IMR-90 (cell line): ENCODE data around the gene INKA1. TPM values are rescaled to one million over a fixed set of nuclear protein-coding genes. Genes with fewer than 3 reads are reported as not detected.

Experiments
- ATAC-seq: fragments of 200-7000 bp; cut with Tn5 transposase; 2 replicates; pipeline ENCODE4 v1.9.1; 2020; ENCODE audit warnings: low read depth, mild to moderate bottlenecking, moderate library complexity
- BruUV-seq: library from RNA; stranded (reverse); fragments of 400-500 nt; replicated peaks from 2 replicates; lab custom pipeline; 2021; lab: Mats Ljungman, UMichigan
- CTCF ChIA-PET: fragments of 300-600 bp; formaldehyde crosslinking; extraction: SDS; loops from one replicate; lab custom pipeline; 2021; ENCODE audit warnings: antibody characterized with exemption; lab: Yijun Ruan, JAX
- POLR2A ChIA-PET: fragments of 300-600 bp; sonication (Branson Sonifier 250); formaldehyde crosslinking; loops from one replicate; lab custom pipeline; 2022; ENCODE audit warnings: antibody characterized with exemption; ENCODE audit not compliant: unreplicated experiment; lab: Charles Lee
- DNase-seq: peaks from one replicate; pipeline ENCODE4 v3.0.0; 2013
- H2AFZ ChIP-seq: replicated peaks from 2 replicates; pipeline ENCODE3; 2013; ENCODE audit warnings: low read length, mild to moderate bottlenecking; ENCODE audit not compliant: poor library complexity
- H2AK5ac ChIP-seq: 2 replicates; pipeline ENCODE4 v1.6.1; 2013; ENCODE audit warnings: low read depth, low read length, inconsistent platforms
- H2AK9ac ChIP-seq: replicated peaks from 2 replicates; pipeline ENCODE3; 2013; ENCODE audit warnings: mild to moderate bottlenecking, low read depth, low read length, moderate library complexity; ENCODE audit not compliant: poor library complexity
- H2BK120ac ChIP-seq: 2 replicates; pipeline ENCODE4 v1.6.1; 2013; ENCODE audit warnings: low read depth, low read length, inconsistent platforms
- H2BK15ac ChIP-seq: 3 replicates; pipeline ENCODE4 v1.6.1; 2013; ENCODE audit warnings: low read depth, low read length, inconsistent platforms
- H2BK20ac ChIP-seq: 2 replicates; pipeline ENCODE4 v1.6.1; 2013; ENCODE audit warnings: low read depth, mild to moderate bottlenecking, inconsistent platforms, low read length, moderate library complexity
- H2BK5ac ChIP-seq: 2 replicates; pipeline ENCODE4 v1.6.1; 2013; ENCODE audit warnings: mild to moderate bottlenecking, low read depth, low read length, inconsistent platforms; ENCODE audit not compliant: poor library complexity, severe bottlenecking
- H3K14ac ChIP-seq: replicated peaks from 2 replicates; pipeline ENCODE4 v1.6.1; 2013; ENCODE audit warnings: low read depth, low read length, inconsistent platforms
- H3K18ac ChIP-seq: 2 replicates; pipeline ENCODE4 v1.6.1; 2013; ENCODE audit warnings: low read depth, low read length, control low read depth
- H3K23ac ChIP-seq: 2 replicates; pipeline ENCODE4 v1.6.1; 2013; ENCODE audit warnings: low read depth, low read length, inconsistent platforms
- H3K27ac ChIP-seq: 2 replicates; pipeline ENCODE4 v1.5.1; 2013; ENCODE audit warnings: mild to moderate bottlenecking, control low read depth, low read length; ENCODE audit not compliant: insufficient read depth
- H3K27me3 ChIP-seq: 2 replicates; pipeline ENCODE4 v1.6.1; 2013; ENCODE audit warnings: low read length; ENCODE audit not compliant: control insufficient read depth, insufficient read depth
- H3K36me3 ChIP-seq: 2 replicates; pipeline ENCODE4 v1.6.1; 2013; ENCODE audit warnings: low read length, mixed read lengths; ENCODE audit not compliant: control insufficient read depth, insufficient read depth
- H3K4ac ChIP-seq: 2 replicates; pipeline ENCODE4 v1.6.1; 2013; ENCODE audit warnings: low read depth, low read length, inconsistent platforms
- H3K4me1 ChIP-seq: 2 replicates; pipeline ENCODE4 v1.6.1; 2013; ENCODE audit warnings: low read length, mixed read lengths; ENCODE audit not compliant: control insufficient read depth, insufficient read depth
- H3K4me2 ChIP-seq: 2 replicates; pipeline ENCODE4 v1.6.1; 2013; ENCODE audit warnings: low read depth, mild to moderate bottlenecking, control low read depth, low read length, moderate library complexity
- H3K4me3 ChIP-seq: 2 replicates; pipeline ENCODE4 v1.5.1; 2013; ENCODE audit warnings: low read depth, mild to moderate bottlenecking, control low read depth, low read length, moderate library complexity; ENCODE audit not compliant: insufficient read depth
- H3K56ac ChIP-seq: 2 replicates; pipeline ENCODE4 v1.6.1; 2013; ENCODE audit warnings: low read length, inconsistent platforms; ENCODE audit not compliant: insufficient read depth; ENCODE audit errors: extremely low read depth
- H3K79me1 ChIP-seq, 2 experiments: 2 replicates each; pipeline ENCODE4 v1.6.1; 2013; ENCODE audit warnings: low read length in 2 of 2, inconsistent platforms in 1 of 2, low read depth in 1 of 2
- H3K9ac ChIP-seq: 2 replicates; pipeline ENCODE4 v1.6.1; 2013; ENCODE audit warnings: low read depth, low read length, control low read depth
- H3K9me1 ChIP-seq: 2 replicates; pipeline ENCODE4 v1.6.1; 2013; ENCODE audit warnings: low read length, inconsistent platforms; ENCODE audit not compliant: insufficient read depth
- H3K9me3 ChIP-seq: 2 replicates; pipeline ENCODE4 v1.6.1; 2013; ENCODE audit warnings: low read length; ENCODE audit not compliant: control insufficient read depth, insufficient read depth
- H4K20me1 ChIP-seq: 2 replicates; pipeline ENCODE4 v1.6.1; 2013; ENCODE audit warnings: low read length, inconsistent platforms; ENCODE audit not compliant: insufficient read depth
- H4K5ac ChIP-seq: 2 replicates; pipeline ENCODE4 v1.6.1; 2013; ENCODE audit warnings: mild to moderate bottlenecking, low read depth, low read length, control low read depth
- H4K8ac ChIP-seq, 2 experiments: 2 replicates each; pipeline ENCODE4 v1.6.1; 2013; ENCODE audit warnings: low read depth in 2 of 2, low read length in 2 of 2, control low read depth in 1 of 2, inconsistent platforms in 1 of 2
- H4K91ac ChIP-seq: 2 replicates; pipeline ENCODE4 v1.6.1; 2013; ENCODE audit warnings: low read depth, low read length, inconsistent platforms; ENCODE audit not compliant: insufficient read depth
- CEBPB ChIP-seq: IDR thresholded peaks from 2 replicates; pipeline ENCODE4 v1.6.1; 2012; ENCODE audit warnings: low read depth, low read length, improper control_type of control experiment
- CTCF ChIP-seq: conservative IDR thresholded peaks from 2 replicates; pipeline ENCODE4 v1.5.1; 2012; ENCODE audit warnings: mild to moderate bottlenecking, low read depth, low read length, improper control_type of control experiment
- ELK1 ChIP-seq: fragments of 150-350 bp; IDR thresholded peaks from 2 replicates; pipeline ENCODE4 v1.6.1; 2016; ENCODE audit warnings: low read depth, mild to moderate bottlenecking, low read length, moderate library complexity, borderline replicate concordance
- FOS ChIP-seq: fragments of 150-350 bp; IDR thresholded peaks from 2 replicates; pipeline ENCODE4 v1.6.1; 2016; ENCODE audit warnings: low read depth, low read length
- MAFK ChIP-seq: IDR thresholded peaks from 2 replicates; pipeline ENCODE4 v1.6.1; 2012; ENCODE audit warnings: low read depth, low read length, improper control_type of control experiment
- MXI1 ChIP-seq: IDR thresholded peaks from 2 replicates; pipeline ENCODE4 v1.6.1; 2012; ENCODE audit warnings: low read depth, mild to moderate bottlenecking, low read length, moderate library complexity, borderline replicate concordance
- NFE2L2 ChIP-seq: fragments of 150-350 bp; IDR thresholded peaks from 2 replicates; pipeline ENCODE4 v1.6.1; 2016; ENCODE audit warnings: low read depth, mild to moderate bottlenecking, low read length
- SMC3 ChIP-seq: fragments of 150-350 bp; IDR thresholded peaks from 2 replicates; pipeline ENCODE4 v1.6.1; 2016; ENCODE audit warnings: low read depth, mild to moderate bottlenecking, antibody characterized with exemption, low read length, moderate library complexity
- WGBS, 2 experiments: methylation state at CpG; one replicate each; pipeline versions ENCODE4 v1.1.5 to v1.1.7; 2013; ENCODE audit warnings: missing lambda C conversion rate in 2 of 2; ENCODE audit not compliant: insufficient read length in 1 of 2; ENCODE audit errors: extremely low coverage in 2 of 2; 5-methylcytosine and 5-hydroxymethylcytosine counted together
- dilution Hi-C: fragments of 300-500 bp; cut with HindIII; formaldehyde crosslinking; loops from one replicate; pipeline ENCODE4 v1.14.3; 2018; ENCODE audit warnings: low sequenced_read_pairs; ENCODE audit not compliant: unreplicated experiment
- in situ Hi-C: fragments of 300-500 bp; cut with MboI; formaldehyde crosslinking; loops from 3 replicates; pipeline ENCODE4 v1.14.3; 2019; ENCODE audit warnings: low sequenced_read_pairs, inconsistent platforms, mixed read lengths
- intact Hi-C: fragments of 100-400 bp; cut with micrococcal nuclease; formaldehyde crosslinking; loops from 2 replicates; pipeline ENCODE4 v1.10.0; 2022
- polyA plus RNA-seq, 3 experiments: library from polyadenylated mRNA; depleted of rRNA; stranded (reverse); fragments of >200 nt; gene quantifications; 2 replicates each; pipeline ENCODE4 v1.2.3, GENCODE V29; 2012; ENCODE audit warnings: low replicate concordance in 1 of 3
- total RNA-seq: library from RNA; depleted of rRNA; stranded (reverse); fragments of >200 nt; gene quantifications from 2 replicates; pipeline ENCODE4 v1.2.3, GENCODE V29; 2012

INKA1 gene
- total and polyA plus RNA-seq, 2 of the 4 experiments (the other 2 are of a cell fraction) = 2.3 to 4.5 TPM

GRCh38 chr3:49799761-49800160, 3.3 kb upstream of the INKA1 start, which contains the start of gene CDHR4:
CDHR4 (minus strand) TSS chr3:49799873; CDS start chr3:49799812, 61 bp downstream.
- Histone ChIP-seq H2BK120ac (no peak within 1 kb of the TSS), H2BK15ac (no peak within 1 kb of the TSS), H2AK5ac (0 out of 2 replicates have a peak within 1 kb of the TSS, but pooled peaks have one; percentile 18), H3K4me3 (no peak within 1 kb of the TSS), H3K56ac (no peak within 1 kb of the TSS), H3K4me1 (peaks cover 11% of the 10 kb centered on the region), H3K4ac (peak within 1 kb of the TSS; percentile 1; the same call in 1 of the 2 replicates), H3K9me3 (no peaks in the 10 kb centered on the region), H3K27ac (no peak within 1 kb of the TSS), H4K20me1 (no peaks in the 10 kb centered on the region), H3K27me3 (peaks cover 5% of the 10 kb centered on the region; the same call in 1 of the 2 replicates), H3K18ac (no peak within 1 kb of the TSS), H3K4me2 (no peak within 1 kb of the TSS), H4K91ac (no peak within 1 kb of the TSS), H3K9ac (no peak within 1 kb of the TSS), H3K14ac (no peak within 1 kb of the TSS), H2AFZ (peak within 1 kb of the TSS; percentile 64), H2AK9ac (peak within 1 kb of the TSS; percentile 63), H4K5ac (no peak within 1 kb of the TSS), H4K8ac (no peak within 1 kb of the TSS; a peak in 1 of 4 replicates), H2BK20ac (no peak within 1 kb of the TSS), H3K79me1 (peaks cover 0 to 7% of the 10 kb centered on the region in 2 experiments; a peak in 1 of 4 replicates), H3K23ac (no peak within 1 kb of the TSS), H2BK5ac (no peak within 1 kb of the TSS), H3K9me1 (peaks cover 4% of the 10 kb centered on the region; the same call in 1 of the 2 replicates), H3K36me3 (no peaks in the 10 kb centered on the region; the same call in 1 of the 2 replicates)
- ChIA-PET POLR2A (no interaction called here), CTCF (interaction anchor here (1.3 kb wide), 1 partner anchor 30 kb away, joined by 3 read pairs; no protein-coding TSS in a partner anchor)
- intact Hi-C loops = loop anchor here (5.0 kb wide), 1 partner anchor 293 kb away; no protein-coding TSS in a partner anchor
- ATAC-seq (peak; percentile 16; the same call in 1 of the 2 replicates), DNase-seq (peak; percentile 72)
- no peak for TF ChIP-seq SMC3
- TF ChIP-seq CEBPB = peak; percentile 65; the same call in 1 of the 2 replicates
- no peak for TF ChIP-seq CTCF
- TF ChIP-seq MAFK = no peak
- TF ChIP-seq NFE2L2 = no peak
- peak; percentile 35; the same call in 1 of the 2 replicates for TF ChIP-seq FOS
- TF ChIP-seq MXI1 = no peak
- TF ChIP-seq ELK1 = no peak
- no TSS peak for BruUV-seq
- in situ Hi-C loops = no loop called here
- dilution Hi-C loops = no loop called here
- 83% methylated on average over 1 of the region's 4 CpGs; no CpG with 5 or more reads in 1 of the 2 experiments for WGBS, 2 experiments
